CD4-positive, alpha-beta T cell treated with Interleukin-2 at 100 ng/mL for 4 hours (primary cell): ENCODE data around the gene RNPEPL1.
"Not testable (repeated sequence)": the region's sequence is repeated elsewhere in the genome, so short reads cannot be mapped to it uniquely, and the experiment has no call there.

Source experiments
- DNase-seq: peaks from one replicate; pipeline ENCODE4 v3.0.0-alpha.2; 2020; ENCODE audit warnings: low spot score

RNPEPL1 gene, protein sequence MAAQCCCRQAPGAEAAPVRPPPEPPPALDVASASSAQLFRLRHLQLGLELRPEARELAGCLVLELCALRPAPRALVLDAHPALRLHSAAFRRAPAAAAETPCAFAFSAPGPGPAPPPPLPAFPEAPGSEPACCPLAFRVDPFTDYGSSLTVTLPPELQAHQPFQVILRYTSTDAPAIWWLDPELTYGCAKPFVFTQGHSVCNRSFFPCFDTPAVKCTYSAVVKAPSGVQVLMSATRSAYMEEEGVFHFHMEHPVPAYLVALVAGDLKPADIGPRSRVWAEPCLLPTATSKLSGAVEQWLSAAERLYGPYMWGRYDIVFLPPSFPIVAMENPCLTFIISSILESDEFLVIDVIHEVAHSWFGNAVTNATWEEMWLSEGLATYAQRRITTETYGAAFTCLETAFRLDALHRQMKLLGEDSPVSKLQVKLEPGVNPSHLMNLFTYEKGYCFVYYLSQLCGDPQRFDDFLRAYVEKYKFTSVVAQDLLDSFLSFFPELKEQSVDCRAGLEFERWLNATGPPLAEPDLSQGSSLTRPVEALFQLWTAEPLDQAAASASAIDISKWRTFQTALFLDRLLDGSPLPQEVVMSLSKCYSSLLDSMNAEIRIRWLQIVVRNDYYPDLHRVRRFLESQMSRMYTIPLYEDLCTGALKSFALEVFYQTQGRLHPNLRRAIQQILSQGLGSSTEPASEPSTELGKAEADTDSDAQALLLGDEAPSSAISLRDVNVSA

DNA sequence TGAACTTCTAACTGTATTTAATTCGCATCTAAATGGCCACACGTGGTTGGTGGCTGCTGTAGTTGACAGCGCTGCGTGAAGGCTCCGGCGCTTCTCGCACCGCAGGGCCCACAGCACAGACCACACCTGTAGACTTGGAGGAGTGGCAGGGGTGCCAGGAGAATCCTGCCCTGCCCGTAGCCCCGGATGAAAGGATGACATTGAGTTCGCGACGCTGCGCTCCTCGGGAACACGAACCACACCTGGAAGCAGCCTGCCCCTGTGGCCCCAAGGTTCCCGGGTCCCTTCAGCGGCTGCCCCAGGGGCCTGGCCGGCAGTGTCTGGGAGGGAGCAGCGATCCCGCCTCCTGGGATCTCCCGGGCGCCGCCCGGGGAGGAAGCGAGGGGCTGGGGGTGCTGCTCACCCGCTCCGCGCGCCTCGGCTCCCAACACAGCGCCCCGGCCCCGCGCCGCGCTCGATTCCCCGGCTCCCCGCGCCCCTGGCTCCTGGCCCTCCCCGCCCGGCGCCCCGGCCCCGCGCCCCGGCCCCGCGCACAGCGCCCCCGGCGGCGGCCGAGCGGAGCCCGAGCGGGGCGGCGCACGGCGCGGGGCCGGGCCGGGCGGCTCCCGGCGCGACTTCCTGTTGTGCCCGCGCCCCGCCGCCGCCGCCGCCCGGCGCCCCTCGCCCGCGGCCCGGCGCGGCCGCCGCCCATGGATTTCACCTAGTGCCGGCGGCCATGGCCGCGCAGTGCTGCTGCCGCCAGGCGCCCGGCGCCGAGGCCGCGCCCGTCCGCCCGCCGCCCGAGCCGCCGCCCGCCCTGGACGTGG lies at the start of gene RNPEPL1:
RNPEPL1 (plus strand) TSS at position 613 of the 806 bp plus-strand sequence; CDS start at position 716, 103 bp downstream.
- peak; percentile 57 for DNase-seq

DNA sequence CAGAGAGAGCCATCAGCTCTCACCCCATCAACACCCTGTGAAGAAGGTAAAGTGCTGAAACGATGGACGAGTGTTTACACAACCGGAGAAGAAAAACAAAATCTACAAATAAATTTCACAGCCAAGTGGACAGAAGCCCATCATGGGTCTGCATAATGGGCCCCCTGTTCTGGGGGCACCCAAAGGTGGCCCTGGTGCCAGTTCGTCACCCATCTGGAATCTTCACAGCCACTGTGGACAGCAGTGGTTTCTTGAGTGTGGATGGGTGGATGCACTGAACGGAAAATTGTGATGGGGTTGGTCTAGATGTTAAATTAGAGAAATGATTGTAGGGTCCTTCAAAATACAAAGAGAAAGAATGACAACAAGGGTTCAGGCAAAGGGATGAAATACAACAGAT lies 49.3 kb upstream of the RNPEPL1 start:
- no peak for DNase-seq

DNA sequence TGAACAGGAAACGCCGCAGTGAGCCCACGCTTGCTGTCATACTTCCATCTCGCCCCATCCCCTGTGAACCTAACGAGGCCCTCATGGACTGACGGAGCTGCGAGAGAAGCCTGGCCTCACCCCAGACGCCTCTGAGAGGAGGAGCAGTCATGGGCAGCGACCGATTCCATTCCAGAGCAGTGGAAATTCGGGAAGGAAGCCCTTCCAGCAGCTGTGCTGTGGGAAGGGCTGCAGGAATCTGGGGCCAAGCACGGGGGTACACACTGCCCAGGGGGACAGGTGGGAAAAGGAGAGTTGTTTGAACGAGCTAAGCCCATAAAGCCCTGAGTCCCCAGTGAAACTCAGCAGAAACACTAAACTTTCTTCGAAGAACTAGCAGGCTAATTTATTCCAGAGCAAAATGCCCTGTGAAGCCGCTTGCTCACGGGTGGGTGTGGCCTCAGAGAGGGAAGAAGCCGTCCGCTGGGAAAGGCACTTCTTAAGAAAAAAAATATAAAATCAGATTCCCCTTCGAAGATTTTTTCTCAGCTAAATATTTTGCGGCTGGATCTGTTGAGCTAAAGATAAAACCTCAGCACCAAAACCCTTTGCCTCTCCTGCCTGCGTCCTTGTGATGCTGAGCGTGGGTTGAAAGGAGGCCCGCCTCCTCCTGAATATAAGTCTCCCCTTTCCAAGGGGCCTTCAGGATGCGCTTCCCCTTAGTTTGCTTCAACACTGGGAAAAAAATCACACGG lies 48.7 kb upstream of the RNPEPL1 start:
- no peak for DNase-seq

- no peak for DNase-seq
Measured at GRCh38 chr2:240520130-240520973, 47.9 kb upstream of the RNPEPL1 start.

GRCh38 chr2:240520974-240521350 lies 47.3 kb upstream of the RNPEPL1 start:
- DNase-seq: no peak

- DNase-seq: not testable (repeated sequence)
Measured at GRCh38 chr2:240521885-240522284, 46.4 kb upstream of the RNPEPL1 start.

DNA sequence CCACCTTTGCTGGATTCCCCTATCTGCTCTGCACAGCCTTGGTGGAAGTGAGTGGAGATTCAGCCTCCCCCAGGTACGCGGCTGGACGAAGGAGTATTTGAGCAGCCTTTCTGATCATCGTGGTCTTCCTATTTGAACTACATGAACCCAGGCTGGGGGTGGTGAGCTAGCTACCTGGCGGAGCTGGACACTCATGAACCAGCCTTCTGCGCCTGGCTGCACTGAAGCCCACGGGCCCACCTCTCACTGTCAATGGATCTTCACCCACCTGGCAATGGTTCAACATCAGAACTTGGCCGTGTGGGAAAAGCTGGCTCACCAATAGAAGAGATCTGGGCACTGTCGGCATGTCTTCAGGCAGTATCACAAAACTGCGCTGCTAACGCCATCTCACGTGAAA lies 45.9 kb upstream of the RNPEPL1 start:
- DNase-seq: no peak

DNA sequence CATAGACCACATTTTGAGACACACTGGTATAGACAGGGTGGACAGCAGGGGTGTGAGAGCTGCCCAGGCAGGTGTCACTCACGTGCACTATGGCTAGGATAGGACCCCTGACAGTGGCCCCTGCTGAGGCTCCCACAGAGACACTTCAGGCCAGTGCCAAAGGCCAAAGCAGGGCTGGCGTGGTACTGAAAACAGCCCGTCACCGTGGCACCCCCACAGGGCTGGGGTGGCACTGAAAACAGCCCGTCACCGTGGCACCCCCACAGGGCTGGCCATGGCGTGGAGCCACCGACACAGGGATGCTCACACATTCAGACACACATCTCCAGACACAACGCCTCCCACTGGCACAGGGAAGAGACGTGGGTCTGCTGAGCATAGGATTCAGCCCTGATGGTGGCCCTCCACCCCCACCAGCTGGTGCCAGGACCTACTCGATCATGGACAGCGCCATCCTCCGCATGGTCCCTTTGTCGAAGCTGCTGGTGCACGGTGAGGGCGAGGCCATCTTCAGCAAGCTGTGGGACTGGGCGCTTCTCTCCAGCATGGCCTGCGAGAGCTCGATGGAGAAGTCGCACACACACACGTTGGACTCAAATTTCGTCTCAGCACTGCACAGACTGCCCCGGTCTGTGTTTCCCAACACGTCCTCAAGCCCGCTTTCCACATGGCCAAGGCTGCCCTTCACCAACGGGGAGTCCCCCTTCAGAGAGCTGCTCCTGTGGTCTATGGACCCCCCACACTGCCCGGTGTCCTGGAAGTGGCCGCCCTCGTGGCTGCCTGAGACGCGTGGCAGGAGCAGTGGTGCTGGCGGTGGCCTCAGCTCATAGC lies 44.6 kb upstream of the RNPEPL1 start:
- no peak for DNase-seq

DNA sequence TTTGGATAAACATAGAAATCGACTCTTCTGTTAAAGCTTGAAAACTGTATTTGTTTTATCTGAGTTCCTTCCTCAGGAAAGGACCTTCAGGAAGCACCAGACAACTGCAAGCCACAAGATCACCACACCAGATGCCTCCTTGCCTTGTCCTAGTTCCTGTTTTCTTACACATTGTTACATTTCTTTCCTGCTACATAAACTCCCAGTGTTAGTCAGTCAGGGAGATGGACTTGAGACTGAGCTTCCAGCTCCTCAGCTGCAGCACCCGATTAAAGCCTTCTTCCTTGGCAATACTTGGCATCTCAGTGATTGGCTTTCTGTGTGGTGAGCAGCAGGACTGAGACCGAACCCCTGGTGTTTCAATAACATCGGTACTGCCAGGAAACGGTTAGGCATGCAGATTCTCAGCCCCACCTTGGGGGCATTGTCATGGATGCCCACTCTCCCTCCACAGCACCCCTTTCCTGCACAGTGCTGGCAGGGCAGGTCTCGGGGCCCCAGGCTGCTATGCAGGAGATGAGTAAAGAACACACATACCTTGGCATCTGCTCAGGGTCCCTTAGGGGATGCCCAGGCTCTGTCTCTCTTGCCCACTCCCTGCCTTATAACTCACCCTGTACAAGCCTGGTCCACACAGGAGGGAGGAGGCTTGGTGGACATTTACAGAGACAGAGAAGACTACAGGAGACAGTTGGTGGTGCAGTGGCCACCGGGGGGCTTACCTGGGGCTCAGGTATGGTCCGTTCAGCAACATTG lies 43.1 kb upstream of the RNPEPL1 start:
- no peak for DNase-seq

GRCh38 chr2:240525802-240526201 lies 42.5 kb upstream of the RNPEPL1 start:
- DNase-seq: no peak

- no peak for DNase-seq
Measured at GRCh38 chr2:240526521-240526920, 41.8 kb upstream of the RNPEPL1 start.

GRCh38 chr2:240527153-240527750 lies 41.0 kb upstream of the RNPEPL1 start:
- DNase-seq: no peak

DNA sequence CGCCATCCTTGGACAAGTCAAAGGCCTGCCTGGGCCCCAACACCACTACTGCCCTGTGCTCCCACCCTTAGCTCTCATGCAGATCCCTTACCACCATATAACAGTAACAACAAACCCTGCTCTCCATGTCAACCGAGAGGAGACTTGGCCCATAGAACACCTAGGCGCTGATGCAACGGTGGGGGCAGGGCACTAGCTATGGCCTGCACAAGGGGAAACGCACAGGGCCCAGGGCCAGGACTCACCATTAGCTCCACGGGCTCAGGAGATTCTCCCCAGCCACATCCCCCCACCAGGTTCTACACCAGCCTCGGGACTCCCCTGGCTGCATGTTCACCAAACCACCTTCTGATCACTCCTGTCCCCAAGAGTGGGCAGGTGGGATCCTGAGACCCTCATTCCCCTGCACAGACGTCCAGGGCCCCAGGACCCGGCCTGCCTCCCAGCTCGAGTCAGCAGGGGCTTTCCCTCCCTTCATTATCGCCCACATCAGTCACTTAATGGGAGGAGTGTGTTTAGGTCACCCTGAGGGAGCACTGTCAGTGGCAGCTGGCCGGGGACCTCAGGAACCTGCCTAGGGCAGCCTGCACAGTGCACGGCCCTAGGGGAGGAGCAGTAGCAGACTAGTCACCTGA lies 39.8 kb upstream of the RNPEPL1 start:
- DNase-seq: no peak

GRCh38 chr2:240529344-240529999 lies 38.8 kb upstream of the RNPEPL1 start:
- DNase-seq: no peak

- no peak for DNase-seq
Measured at GRCh38 chr2:240530181-240530580, 38.1 kb upstream of the RNPEPL1 start.

DNA sequence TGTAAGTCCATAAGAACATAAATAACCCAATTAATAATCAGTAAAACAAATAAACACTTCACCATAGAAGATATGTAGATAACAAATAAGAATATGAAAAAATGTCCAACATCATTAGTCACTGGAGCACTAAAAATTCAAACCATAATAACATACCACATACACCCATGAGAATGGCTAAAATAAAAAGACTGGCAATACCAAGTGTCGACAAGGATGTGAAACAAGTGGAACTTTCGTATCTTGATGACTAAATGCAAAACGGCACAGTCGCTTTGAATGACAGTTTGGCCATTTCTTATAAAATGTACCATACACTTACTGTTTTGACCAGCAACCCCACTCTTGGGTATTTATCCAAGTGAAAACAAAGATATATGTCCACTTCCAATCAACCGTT lies 37.2 kb upstream of the RNPEPL1 start:
- DNase-seq: no peak

GRCh38 chr2:240532031-240532775 lies 36.1 kb upstream of the RNPEPL1 start:
- no peak for DNase-seq
